Loucy (cell line): ENCODE data around the gene DDR1.

Source experiments
- EZH2phosphoT487 ChIP-seq: fragments of 200-600 bp; IDR thresholded peaks from 2 replicates; pipeline ENCODE4 v1.6.1; 2018; ENCODE audit warnings: antibody characterized with exemption, mild to moderate bottlenecking, moderate library complexity, borderline replicate concordance
- TF ChIP-seq, protein P1 (sequence below): fragments of 200-600 bp; sonication (generic); conservative IDR thresholded peaks from 2 replicates; pipeline ENCODE4 v1.5.1; 2014; ENCODE audit warnings: mild to moderate bottlenecking, antibody characterized with exemption, low read length

- TF ChIP-seq, protein P1, sequence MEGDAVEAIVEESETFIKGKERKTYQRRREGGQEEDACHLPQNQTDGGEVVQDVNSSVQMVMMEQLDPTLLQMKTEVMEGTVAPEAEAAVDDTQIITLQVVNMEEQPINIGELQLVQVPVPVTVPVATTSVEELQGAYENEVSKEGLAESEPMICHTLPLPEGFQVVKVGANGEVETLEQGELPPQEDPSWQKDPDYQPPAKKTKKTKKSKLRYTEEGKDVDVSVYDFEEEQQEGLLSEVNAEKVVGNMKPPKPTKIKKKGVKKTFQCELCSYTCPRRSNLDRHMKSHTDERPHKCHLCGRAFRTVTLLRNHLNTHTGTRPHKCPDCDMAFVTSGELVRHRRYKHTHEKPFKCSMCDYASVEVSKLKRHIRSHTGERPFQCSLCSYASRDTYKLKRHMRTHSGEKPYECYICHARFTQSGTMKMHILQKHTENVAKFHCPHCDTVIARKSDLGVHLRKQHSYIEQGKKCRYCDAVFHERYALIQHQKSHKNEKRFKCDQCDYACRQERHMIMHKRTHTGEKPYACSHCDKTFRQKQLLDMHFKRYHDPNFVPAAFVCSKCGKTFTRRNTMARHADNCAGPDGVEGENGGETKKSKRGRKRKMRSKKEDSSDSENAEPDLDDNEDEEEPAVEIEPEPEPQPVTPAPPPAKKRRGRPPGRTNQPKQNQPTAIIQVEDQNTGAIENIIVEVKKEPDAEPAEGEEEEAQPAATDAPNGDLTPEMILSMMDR, result no peak
- TF ChIP-seq EZH2phosphoT487, result no peak
Measured at GRCh38 chr6:30855429-30856075, 28.8 kb upstream of the DDR1 start.
